Activated CD8-positive, alpha-beta T cell treated with anti-CD3 and anti-CD28 coated beads for 36 hours (primary cell): ENCODE measurements around the gene LRIG1. TPM values are rescaled to one million over a fixed set of nuclear protein-coding genes. Genes with fewer than 3 reads are reported as not detected.

Experiments
- ATAC-seq: fragments of 200-7000 bp; cut with Tn5 transposase; one replicate; pipeline ENCODE4 v1.10.0; 2021; ENCODE audit warnings: mild to moderate bottlenecking, moderate library complexity
- CTCF ChIA-PET: fragments of 350-600 bp; sonication (Branson Sonifier 250); formaldehyde crosslinking; loops from one replicate; lab custom pipeline; 2021; ENCODE audit warnings: antibody characterized with exemption; lab: Charles Lee
- POLR2A ChIA-PET: fragments of 350-600 bp; sonication (Branson Sonifier 250); formaldehyde crosslinking; loops from one replicate; lab custom pipeline; 2021; ENCODE audit warnings: antibody characterized with exemption; lab: Charles Lee
- DNase-seq: peaks from one replicate; pipeline ENCODE4 v3.0.0-alpha.2; 2020
- H3K27ac Mint-ChIP-seq: one replicate; pipeline ENCODE4 v1.8.0; 2021; ENCODE audit warnings: mild to moderate bottlenecking, mixed read lengths
- H3K27me3 Mint-ChIP-seq: one replicate; pipeline ENCODE4 v1.8.0; 2021; ENCODE audit warnings: mixed read lengths
- H3K36me3 Mint-ChIP-seq: one replicate; pipeline ENCODE4 v1.8.0; 2021; ENCODE audit warnings: low read depth, mixed read lengths
- H3K4me1 Mint-ChIP-seq: one replicate; pipeline ENCODE4 v1.8.0; 2021; ENCODE audit warnings: low read depth, mixed read lengths
- H3K4me3 Mint-ChIP-seq: one replicate; pipeline ENCODE4 v1.8.0; 2021; ENCODE audit warnings: mild to moderate bottlenecking, moderate library complexity, mixed read lengths
- H3K9me3 Mint-ChIP-seq: one replicate; pipeline ENCODE4 v1.8.0; 2021; ENCODE audit warnings: mixed read lengths
- intact Hi-C: fragments of 100-400 bp; cut with micrococcal nuclease; formaldehyde crosslinking; loops from one replicate; pipeline ENCODE4 v1.10.0; 2022
- total RNA-seq, 2 experiments: library from RNA; stranded (reverse); gene quantifications; one replicate each; pipeline ENCODE4 v1.2.3, GENCODE V29; 2021
- TF ChIP-seq, protein P1 (sequence below): fragments of 200-600 bp; IDR thresholded peaks from one replicate; pipeline ENCODE4 v1.8.0; 2022; ENCODE audit warnings: antibody characterized with exemption, mild to moderate bottlenecking

LRIG1 gene
- total RNA-seq, 2 experiments from 2014 or later = 12.7 to 13.0 TPM

DNA sequence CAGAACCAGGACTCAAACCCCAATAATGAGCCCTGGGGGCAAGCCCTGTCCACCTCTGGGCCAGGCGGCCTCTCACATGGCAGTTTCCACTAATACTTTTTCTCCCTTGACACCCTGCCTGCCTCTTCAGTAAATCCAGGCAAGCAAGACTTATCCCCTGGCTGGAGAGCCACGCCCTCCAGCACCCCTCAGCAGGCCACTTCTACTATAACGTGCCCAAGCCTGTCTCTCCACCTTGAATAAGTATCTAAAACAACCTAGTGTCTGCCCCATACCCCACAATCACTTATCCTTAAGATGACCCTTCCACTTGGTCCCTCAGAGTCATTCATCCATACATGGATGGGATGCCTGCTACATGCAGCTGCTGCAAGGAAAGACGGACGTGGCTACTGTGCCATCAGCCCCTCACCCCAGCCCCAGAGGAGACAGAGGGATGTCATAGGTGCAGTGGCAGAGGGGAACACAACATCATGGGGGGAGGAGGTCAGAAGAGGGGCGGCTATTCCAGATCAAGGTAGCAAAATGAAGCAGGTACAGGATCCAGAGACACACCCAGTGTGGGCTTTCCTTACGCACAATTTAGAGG is 63.4 kb downstream of the LRIG1 start:
- DNase-seq (no peak), ATAC-seq (no peak)
- intact Hi-C loops = no loop called here
- H3K4me1 Mint-ChIP-seq = peaks cover 26% of the 10 kb centered on the region
- no peak overlapping the region for H3K27ac Mint-ChIP-seq
- H3K27me3 Mint-ChIP-seq = no peaks in the 10 kb centered on the region
- H3K9me3 Mint-ChIP-seq = no peaks in the 10 kb centered on the region
- CTCF ChIA-PET = no interaction called here
- TF ChIP-seq, protein P1, sequence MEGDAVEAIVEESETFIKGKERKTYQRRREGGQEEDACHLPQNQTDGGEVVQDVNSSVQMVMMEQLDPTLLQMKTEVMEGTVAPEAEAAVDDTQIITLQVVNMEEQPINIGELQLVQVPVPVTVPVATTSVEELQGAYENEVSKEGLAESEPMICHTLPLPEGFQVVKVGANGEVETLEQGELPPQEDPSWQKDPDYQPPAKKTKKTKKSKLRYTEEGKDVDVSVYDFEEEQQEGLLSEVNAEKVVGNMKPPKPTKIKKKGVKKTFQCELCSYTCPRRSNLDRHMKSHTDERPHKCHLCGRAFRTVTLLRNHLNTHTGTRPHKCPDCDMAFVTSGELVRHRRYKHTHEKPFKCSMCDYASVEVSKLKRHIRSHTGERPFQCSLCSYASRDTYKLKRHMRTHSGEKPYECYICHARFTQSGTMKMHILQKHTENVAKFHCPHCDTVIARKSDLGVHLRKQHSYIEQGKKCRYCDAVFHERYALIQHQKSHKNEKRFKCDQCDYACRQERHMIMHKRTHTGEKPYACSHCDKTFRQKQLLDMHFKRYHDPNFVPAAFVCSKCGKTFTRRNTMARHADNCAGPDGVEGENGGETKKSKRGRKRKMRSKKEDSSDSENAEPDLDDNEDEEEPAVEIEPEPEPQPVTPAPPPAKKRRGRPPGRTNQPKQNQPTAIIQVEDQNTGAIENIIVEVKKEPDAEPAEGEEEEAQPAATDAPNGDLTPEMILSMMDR = no peak
- POLR2A ChIA-PET = no interaction called here
- H3K4me3 Mint-ChIP-seq = no peak overlapping the region
- peaks cover 2% of the 10 kb centered on the region for H3K36me3 Mint-ChIP-seq

GRCh38 chr3:66435989-66436388 is 64.8 kb downstream of the LRIG1 start:
- Mint-ChIP-seq H3K27me3 (no peaks in the 10 kb centered on the region), H3K36me3 (peaks cover 2% of the 10 kb centered on the region), H3K27ac (no peak overlapping the region), H3K4me3 (no peak overlapping the region), H3K9me3 (no peaks in the 10 kb centered on the region), H3K4me1 (peaks cover 26% of the 10 kb centered on the region)
- ChIA-PET POLR2A (no interaction called here), CTCF (interaction anchor here (0.7 kb wide), 1 partner anchor 58 kb away, joined by 4 read pairs; no protein-coding TSS in a partner anchor)
- ATAC-seq = no peak
- TF ChIP-seq, protein P1 = no peak
- no peak for DNase-seq
- intact Hi-C loops = no loop called here

- POLR2A ChIA-PET = no interaction called here
- DNase-seq (no peak), ATAC-seq (no peak)
- H3K4me3 Mint-ChIP-seq = no peak overlapping the region
- peaks cover 2% of the 10 kb centered on the region for H3K36me3 Mint-ChIP-seq
- CTCF ChIA-PET = interaction anchor here (1.4 kb wide), 1 partner anchor 16 kb away, joined by 3 read pairs; no protein-coding TSS in a partner anchor
- H3K27me3 Mint-ChIP-seq = no peaks in the 10 kb centered on the region
- peaks cover 16% of the 10 kb centered on the region for H3K4me1 Mint-ChIP-seq
- TF ChIP-seq, protein P1 = no peak
- H3K27ac Mint-ChIP-seq = no peak overlapping the region
- H3K9me3 Mint-ChIP-seq = no peaks in the 10 kb centered on the region
- intact Hi-C loops = no loop called here
These were observed 66.1 kb downstream of the LRIG1 start for GRCh38 chr3:66434726-66435125.

DNA sequence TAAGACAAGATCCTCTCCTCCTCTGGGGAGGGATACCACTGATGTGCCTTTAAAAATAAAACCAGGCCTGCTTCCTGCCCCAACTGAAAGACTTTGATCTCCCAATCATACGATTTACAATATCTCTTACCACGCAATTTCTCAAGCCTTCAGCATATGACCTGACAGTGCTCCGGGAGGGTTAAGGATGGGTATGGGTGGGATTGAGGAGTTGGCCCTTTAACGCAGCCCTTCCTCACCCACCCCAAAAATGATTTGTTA is 67.4 kb downstream of the LRIG1 start:
- no peaks in the 10 kb centered on the region for H3K9me3 Mint-ChIP-seq
- TF ChIP-seq, protein P1 = no peak
- no peak for DNase-seq
- H3K27me3 Mint-ChIP-seq = no peaks in the 10 kb centered on the region
- H3K4me3 Mint-ChIP-seq = no peak overlapping the region
- H3K36me3 Mint-ChIP-seq = peaks cover 2% of the 10 kb centered on the region
- no peak overlapping the region for H3K27ac Mint-ChIP-seq
- intact Hi-C loops = no loop called here
- H3K4me1 Mint-ChIP-seq = peaks cover 13% of the 10 kb centered on the region
- CTCF ChIA-PET = interaction anchor here (1.4 kb wide), 1 partner anchor 17 kb away, joined by 3 read pairs; no protein-coding TSS in a partner anchor
- no peak for ATAC-seq
- POLR2A ChIA-PET = no interaction called here

- Mint-ChIP-seq H3K4me1 (peaks cover 13% of the 10 kb centered on the region), H3K36me3 (peaks cover 2% of the 10 kb centered on the region), H3K27me3 (no peaks in the 10 kb centered on the region), H3K27ac (no peak overlapping the region), H3K9me3 (no peaks in the 10 kb centered on the region), H3K4me3 (no peak overlapping the region)
- no peak for DNase-seq
- CTCF ChIA-PET = interaction anchor here (1.4 kb wide), 1 partner anchor 18 kb away, joined by 3 read pairs; no protein-coding TSS in a partner anchor
- TF ChIP-seq, protein P1 = no peak
- POLR2A ChIA-PET = no interaction called here
- ATAC-seq = no peak
- intact Hi-C loops = no loop called here
These were observed 67.9 kb downstream of the LRIG1 start for GRCh38 chr3:66432767-66433521.
